Measurements from ENCODE around the gene HPCAL1.
A peak's percentile ranks its signal among the peaks of the same experiment; 100 is the strongest.

DNA sequence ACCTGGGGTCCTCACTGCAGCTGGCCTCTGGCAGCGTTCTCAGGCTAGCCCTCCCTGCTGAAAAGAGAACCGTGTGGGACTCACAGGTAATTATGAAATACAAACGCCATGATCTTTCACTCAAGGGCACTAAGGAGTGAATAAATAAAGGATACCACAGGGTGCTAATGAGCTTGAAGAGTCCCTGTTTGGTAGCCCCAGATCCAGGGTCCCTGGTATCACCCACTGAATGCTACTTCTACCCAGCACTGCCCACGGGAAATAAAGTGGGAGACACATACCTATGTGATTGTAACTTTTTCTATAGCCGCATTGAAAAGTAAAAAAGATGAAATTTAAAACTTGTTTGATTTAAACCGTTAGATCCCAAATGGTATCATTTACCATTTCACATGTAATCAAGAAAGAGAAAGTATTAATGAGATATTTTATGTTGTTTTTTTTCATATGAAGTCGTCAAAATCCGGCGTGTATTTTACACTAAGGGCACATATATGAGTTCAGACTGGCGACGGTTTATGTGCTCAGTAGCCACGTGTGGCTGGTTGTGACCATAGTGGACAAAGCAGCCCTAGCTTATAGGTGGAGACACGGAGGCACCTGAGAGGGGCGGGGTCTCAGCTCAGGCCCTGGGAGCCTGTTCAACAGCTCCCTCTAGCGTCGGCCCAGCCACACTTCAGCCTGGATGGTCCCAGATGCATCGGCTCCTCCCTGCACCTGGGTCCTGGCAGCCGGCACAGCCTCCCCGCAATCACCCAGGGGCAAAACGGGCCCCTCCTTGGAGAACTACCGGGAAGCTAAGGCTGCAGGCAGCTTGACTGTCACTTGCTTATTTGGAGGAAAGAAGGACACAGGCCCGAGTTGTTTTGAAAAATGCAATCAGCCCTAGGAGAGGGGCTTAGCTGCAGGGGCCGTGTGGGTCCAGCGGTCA lies 106.2 kb downstream of the HPCAL1 start:
- TF ChIP-seq, protein P1, sequence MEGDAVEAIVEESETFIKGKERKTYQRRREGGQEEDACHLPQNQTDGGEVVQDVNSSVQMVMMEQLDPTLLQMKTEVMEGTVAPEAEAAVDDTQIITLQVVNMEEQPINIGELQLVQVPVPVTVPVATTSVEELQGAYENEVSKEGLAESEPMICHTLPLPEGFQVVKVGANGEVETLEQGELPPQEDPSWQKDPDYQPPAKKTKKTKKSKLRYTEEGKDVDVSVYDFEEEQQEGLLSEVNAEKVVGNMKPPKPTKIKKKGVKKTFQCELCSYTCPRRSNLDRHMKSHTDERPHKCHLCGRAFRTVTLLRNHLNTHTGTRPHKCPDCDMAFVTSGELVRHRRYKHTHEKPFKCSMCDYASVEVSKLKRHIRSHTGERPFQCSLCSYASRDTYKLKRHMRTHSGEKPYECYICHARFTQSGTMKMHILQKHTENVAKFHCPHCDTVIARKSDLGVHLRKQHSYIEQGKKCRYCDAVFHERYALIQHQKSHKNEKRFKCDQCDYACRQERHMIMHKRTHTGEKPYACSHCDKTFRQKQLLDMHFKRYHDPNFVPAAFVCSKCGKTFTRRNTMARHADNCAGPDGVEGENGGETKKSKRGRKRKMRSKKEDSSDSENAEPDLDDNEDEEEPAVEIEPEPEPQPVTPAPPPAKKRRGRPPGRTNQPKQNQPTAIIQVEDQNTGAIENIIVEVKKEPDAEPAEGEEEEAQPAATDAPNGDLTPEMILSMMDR (conservative IDR thresholded peaks at IDR 0.05; ENCODE audit: low read depth, low read length) = peak; percentile 97
- no peak for TF ChIP-seq EZH2phosphoT487 (IDR thresholded peaks at IDR 0.05; ENCODE audit: borderline replicate concordance, low read length)
